Left lung (tissue), 10 donors: ENCODE measurements around the gene ATAD3A. TPM values are rescaled to one million over a fixed set of nuclear protein-coding genes. Genes with fewer than 3 reads are reported as not detected.

Experiments used
- ATAC-seq: fragments of 200-7000 bp; cut with Tn5 transposase; one replicate; pipeline ENCODE4 v1.9.1; 2020; ENCODE audit warnings: moderate library complexity
- DNase-seq, 4 donors: peaks; one replicate each; pipeline ENCODE4 v3.0.0-alpha.2; 2013 to 2020
- H3K27ac ChIP-seq, 2 donors: fragments of 200-600 bp; sonication (generic) in 1 of 2; one replicate each; pipeline versions ENCODE4 v1.5.0 to v1.8.0; 2020 to 2021
- H3K27me3 ChIP-seq, 2 donors: fragments of 200-600 bp; sonication (generic) in 1 of 2; one replicate each; pipeline versions ENCODE4 v1.5.0 to v1.8.0; 2020 to 2021
- H3K36me3 ChIP-seq, 2 donors: fragments of 200-600 bp; sonication (generic) in 1 of 2; one replicate each; pipeline versions ENCODE4 v1.5.0 to v1.8.0; 2020 to 2021
- H3K4me1 ChIP-seq, 2 donors: fragments of 200-600 bp; one replicate each; pipeline ENCODE4 v1.8.0; 2021
- H3K4me3 ChIP-seq, 2 donors: fragments of 200-600 bp; sonication (generic) in 1 of 2; one replicate each; pipeline versions ENCODE4 v1.5.0 to v1.8.0; 2020 to 2021; ENCODE audit warnings: mild to moderate bottlenecking in 1 of 2
- H3K9me3 ChIP-seq, 2 donors: fragments of 200-600 bp; sonication (generic) in 1 of 2; one replicate each; pipeline versions ENCODE4 v1.5.0 to v1.8.0; 2020 to 2021
- intact Hi-C, 2 donors: fragments of 100-400 bp; cut with DNase I; formaldehyde crosslinking; loops; one replicate each; pipeline versions ENCODE4 v1.11.2 to v1.14.2; 2022
- polyA plus RNA-seq, 6 donors: library from polyadenylated mRNA; unstranded; fragments of 120-200 nt; gene quantifications; one replicate each; pipeline ENCODE4 v1.2.1, GENCODE V29; 2013; ENCODE audit not compliant: insufficient read length in 6 of 6
- total RNA-seq, 2 donors: library from RNA; stranded (reverse); fragmentation: NEBNext Ultra II Directional; extraction: Animal tissue kit (Norgen Biotek cat#: 25700); gene quantifications; one replicate each; pipeline ENCODE4 v1.2.1, GENCODE V29; 2021
- TF ChIP-seq, protein P1 (sequence below), 2 donors: fragments of 200-600 bp; sonication (generic) in 1 of 2; IDR thresholded peaks; one replicate each; pipeline versions ENCODE4 v1.5.0 to v1.8.0; 2021; ENCODE audit warnings: antibody characterized with exemption in 2 of 2
- donor health status: DM: no; HTN: yes; CAD: no.
- donor health status: DM: no; HTN: no; CAD: no.

ATAD3A gene
- total and polyA plus RNA-seq, 8 donors: 12.1 to 37.8 (median 20.1) TPM

DNA sequence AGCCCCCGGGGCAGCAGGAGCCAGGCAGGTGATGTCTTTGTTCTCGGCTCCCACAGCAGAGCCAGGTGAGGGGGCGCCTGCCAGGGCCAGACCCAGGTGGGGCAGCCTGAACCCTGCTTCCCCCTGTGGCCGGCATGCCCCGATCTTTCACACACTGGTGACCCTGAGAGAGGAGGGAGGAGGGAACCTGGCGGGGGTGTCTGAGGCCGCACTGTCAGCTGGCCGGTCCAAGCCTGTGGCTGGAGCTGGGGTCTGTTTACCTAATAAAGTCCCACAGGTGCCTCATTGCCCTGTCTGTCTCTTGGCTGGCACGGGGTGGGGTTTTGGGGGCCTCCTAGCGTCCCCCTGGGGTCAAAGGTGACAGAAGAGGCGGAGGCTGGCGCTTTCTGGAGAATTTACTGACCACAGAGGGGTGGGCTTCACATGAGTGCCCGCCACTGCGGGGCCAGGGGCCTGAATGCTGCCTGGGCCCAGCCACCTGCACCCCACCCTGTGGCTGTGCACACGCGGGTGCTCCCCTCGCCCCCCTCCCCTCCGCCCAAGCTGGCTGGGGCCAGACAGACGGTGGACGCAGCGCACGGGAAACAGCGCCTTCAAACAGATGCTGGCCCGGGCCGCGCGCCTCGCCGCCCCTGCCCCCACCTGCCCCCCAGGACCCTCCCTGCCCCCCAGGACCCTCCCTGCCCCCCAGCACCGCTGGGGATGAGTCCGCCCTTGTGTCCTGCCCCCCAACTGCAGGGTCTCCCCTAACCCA lies 22.6 kb downstream of the ATAD3A start:
- no peak for DNase-seq
- intact Hi-C loops: no loop called here
- TF ChIP-seq, protein P1, sequence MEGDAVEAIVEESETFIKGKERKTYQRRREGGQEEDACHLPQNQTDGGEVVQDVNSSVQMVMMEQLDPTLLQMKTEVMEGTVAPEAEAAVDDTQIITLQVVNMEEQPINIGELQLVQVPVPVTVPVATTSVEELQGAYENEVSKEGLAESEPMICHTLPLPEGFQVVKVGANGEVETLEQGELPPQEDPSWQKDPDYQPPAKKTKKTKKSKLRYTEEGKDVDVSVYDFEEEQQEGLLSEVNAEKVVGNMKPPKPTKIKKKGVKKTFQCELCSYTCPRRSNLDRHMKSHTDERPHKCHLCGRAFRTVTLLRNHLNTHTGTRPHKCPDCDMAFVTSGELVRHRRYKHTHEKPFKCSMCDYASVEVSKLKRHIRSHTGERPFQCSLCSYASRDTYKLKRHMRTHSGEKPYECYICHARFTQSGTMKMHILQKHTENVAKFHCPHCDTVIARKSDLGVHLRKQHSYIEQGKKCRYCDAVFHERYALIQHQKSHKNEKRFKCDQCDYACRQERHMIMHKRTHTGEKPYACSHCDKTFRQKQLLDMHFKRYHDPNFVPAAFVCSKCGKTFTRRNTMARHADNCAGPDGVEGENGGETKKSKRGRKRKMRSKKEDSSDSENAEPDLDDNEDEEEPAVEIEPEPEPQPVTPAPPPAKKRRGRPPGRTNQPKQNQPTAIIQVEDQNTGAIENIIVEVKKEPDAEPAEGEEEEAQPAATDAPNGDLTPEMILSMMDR (IDR thresholded peaks at IDR 0.05): no peak
- Histone ChIP-seq H3K27ac (no peak overlapping the region), H3K9me3 (peaks cover 0 to 14% of the 10 kb centered on the region in 2 donors), H3K4me1 (peaks cover 0 to 7% of the 10 kb centered on the region in 2 donors), H3K27me3 (peaks cover 0 to 4% of the 10 kb centered on the region in 2 donors), H3K4me3 (no peak overlapping the region), H3K36me3 (peaks cover 0 to 41% of the 10 kb centered on the region in 2 donors)
- ATAC-seq: no peak

DNA sequence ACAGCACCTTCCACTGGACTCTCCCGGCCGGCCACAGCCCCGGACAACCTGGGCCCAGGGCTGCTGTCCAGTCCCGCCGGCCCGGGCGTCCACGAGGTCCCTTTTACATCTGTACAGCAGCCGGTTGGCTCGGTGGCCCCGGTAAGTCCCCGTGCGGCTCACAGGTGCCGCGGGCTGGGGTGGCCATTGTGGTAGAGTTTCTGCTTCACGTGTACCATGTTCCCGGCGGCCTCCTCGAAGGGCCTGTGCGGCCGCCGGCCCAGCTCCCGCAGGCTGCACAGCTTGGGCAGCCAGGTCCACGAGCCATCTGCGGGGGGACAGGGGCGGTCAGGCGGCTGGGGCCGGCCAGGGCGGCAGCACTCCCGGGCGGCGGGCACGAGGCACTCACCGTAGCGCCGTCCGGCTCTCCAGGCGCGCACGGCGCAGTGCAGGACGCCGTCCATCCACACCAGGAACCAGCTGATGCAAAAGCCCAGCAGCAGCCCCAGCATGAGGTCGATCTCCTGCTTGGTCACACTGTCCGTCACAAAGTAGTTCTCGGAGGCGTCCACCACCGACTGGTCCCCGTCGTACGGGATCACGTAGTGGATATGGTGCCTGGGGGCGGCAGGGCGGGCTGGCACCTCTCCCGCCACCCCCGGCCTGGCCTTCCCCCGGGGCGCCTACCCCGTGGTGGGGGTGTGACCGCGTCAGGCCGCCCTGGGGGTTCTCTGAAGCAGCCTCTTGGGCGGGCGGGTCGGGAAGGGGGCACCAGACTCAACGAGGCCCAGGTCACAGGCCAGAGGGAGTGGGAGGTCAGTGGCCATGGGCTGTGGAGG lies 23.4 kb downstream of the ATAD3A start:
- no peak overlapping the region for H3K27ac ChIP-seq
- no peak overlapping the region for H3K4me3 ChIP-seq
- no peak for DNase-seq
- H3K36me3 ChIP-seq: peaks cover 0 to 33% of the 10 kb centered on the region in 2 donors
- no peak for ATAC-seq
- TF ChIP-seq, protein P1 (IDR thresholded peaks at IDR 0.05): no peak
- peaks cover 0 to 14% of the 10 kb centered on the region in 2 donors for H3K9me3 ChIP-seq
- H3K4me1 ChIP-seq: peaks cover 0 to 8% of the 10 kb centered on the region in 2 donors
- intact Hi-C loops: no loop called here
- H3K27me3 ChIP-seq: peaks cover 0 to 12% of the 10 kb centered on the region in 2 donors

DNA sequence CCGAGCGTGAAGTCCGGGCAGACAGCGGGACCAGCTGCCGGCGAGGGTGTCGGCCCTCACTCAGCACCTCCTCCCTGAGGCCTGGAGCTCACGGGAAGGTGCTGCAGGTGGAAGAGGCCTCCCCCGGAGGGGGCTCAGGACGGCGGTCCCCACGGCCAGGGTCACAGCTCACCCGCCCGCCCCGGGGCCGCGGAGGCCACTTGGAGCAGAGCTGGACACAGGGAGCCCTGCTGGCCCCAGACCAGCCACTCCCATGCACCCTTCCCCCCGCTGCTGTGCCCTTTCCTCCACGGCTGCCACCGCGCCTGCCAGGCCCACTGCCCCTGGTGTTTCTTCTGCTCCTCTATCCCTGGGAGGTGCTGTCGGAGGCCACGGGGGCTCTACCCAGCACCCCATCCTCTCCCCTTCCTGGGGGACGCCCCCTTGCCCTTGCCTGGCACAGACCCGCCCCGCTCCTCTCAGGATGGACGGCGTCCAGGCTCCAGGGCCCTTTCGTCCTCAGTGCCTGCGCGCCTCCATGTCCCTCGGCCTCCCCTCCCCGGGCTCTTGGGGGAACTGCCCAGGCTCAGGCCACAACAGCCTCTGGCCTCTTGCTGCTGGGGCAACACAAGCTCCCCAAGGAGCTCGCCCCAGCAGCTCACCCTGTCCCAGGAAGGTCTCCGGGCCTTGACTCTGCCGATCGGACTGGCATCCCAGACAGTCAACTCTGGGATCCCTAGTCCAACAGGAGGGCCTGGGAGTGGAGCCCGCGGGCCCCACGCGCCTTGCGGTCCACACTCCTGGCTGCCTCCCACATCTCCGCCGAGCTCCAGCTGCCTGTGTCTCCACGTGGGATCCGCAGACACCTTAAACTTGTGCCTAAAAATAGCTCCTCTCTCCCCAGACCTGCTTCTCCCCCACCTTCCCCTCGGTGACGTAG lies 24.3 kb downstream of the ATAD3A start:
- DNase-seq: no peak
- intact Hi-C loops: no loop called here

DNA sequence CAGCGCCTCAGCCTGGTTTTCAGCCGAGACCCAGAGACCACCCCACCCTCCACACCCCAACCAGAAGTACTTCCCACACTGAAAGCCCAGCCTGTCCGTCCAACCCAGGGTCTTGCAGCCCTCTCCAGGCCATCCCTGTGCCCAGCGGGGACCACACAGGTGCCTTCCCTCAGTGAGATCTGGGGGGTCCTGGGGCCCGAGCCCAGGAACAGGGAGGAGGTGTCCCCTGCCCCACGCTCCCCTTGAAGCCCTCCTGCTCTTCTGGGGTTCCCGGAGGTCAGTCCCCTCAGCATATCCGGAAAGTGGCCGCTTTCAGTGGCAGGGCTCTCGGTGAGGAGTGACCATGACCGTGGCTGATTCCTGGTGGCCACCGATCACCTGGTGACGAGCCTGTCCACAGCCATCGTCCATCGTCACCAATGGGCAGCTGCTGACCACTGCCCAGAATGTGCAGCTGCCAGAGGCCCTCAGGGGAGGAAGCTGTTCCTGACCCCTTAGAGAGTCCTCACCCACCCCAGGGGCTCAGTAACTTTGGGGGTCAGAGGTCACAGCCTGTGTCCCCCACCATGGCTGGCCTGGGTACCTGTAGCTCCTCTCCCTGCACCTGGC lies 25.1 kb downstream of the ATAD3A start:
- peaks cover 0 to 19% of the 10 kb centered on the region in 2 donors for H3K27me3 ChIP-seq
- peaks cover 0 to 39% of the 10 kb centered on the region in 2 donors for H3K36me3 ChIP-seq
- ATAC-seq (no peak), DNase-seq (no peak)
- peaks cover 0 to 17% of the 10 kb centered on the region in 2 donors for H3K4me1 ChIP-seq
- H3K9me3 ChIP-seq: peaks cover 0 to 1% of the 10 kb centered on the region in 2 donors
- TF ChIP-seq, protein P1 (IDR thresholded peaks at IDR 0.05): no peak
- H3K27ac ChIP-seq: no peak overlapping the region
- no peak overlapping the region for H3K4me3 ChIP-seq
- intact Hi-C loops: no loop called here

More for the DNA sequence above, 24.3 kb downstream of the ATAD3A start:
- ATAC-seq: no peak
- H3K4me1 ChIP-seq: peaks cover 0 to 17% of the 10 kb centered on the region in 2 donors
- no peak overlapping the region for H3K27ac ChIP-seq
- H3K36me3 ChIP-seq: peaks cover 0 to 38% of the 10 kb centered on the region in 2 donors
- H3K27me3 ChIP-seq: peaks cover 0 to 19% of the 10 kb centered on the region in 2 donors
- H3K9me3 ChIP-seq: peaks cover 0 to 9% of the 10 kb centered on the region in 2 donors
- no peak overlapping the region for H3K4me3 ChIP-seq
- TF ChIP-seq, protein P1 (IDR thresholded peaks at IDR 0.05): no peak
